ENCODE data around the gene DNAH2. TPM values are rescaled to one million over a fixed set of nuclear protein-coding genes. Genes with fewer than 3 reads are reported as not detected.

Gene DNAH2
- total and polyA plus RNA-seq, 2 of the 4 experiments (the other 2 are of a cell fraction), result under 0.01 to 0.02 TPM

GRCh38 chr17:7687908-7688807 is 29.4 kb upstream of the DNAH2 start, which contains the start of gene WRAP53 (continued):
- TF ChIP-seq NFE2L2 (IDR thresholded peaks at IDR 0.05; ENCODE audit: low read depth, low read length), result no peak
- no peak for TF ChIP-seq MAFK (IDR thresholded peaks at IDR 0.05; ENCODE audit: low read depth, low read length)
- TF ChIP-seq MAZ (IDR thresholded peaks at IDR 0.05; ENCODE audit: borderline replicate concordance, low read depth, low read length), result 0 out of 2 replicates have a peak, but pooled peaks have one; percentile 51
- no peak for TF ChIP-seq FOS (IDR thresholded peaks at IDR 0.05; ENCODE audit: low read depth, low read length)
